Stimulated activated naive CD8-positive, alpha-beta T cell treated with anti-CD3 and anti-CD28 coated beads, Interleukin-15, Interleukin-2, amounts not matched to agents 100 ng/mL and 50 ng/mL, for 24 hours (primary cell): ENCODE results near the gene GRIK3.

Source experiments
- H3K27ac Mint-ChIP-seq: one replicate; pipeline ENCODE4 v1.8.0; 2021; ENCODE audit warnings: mild to moderate bottlenecking, mixed read lengths
- H3K27me3 Mint-ChIP-seq: one replicate; pipeline ENCODE4 v1.8.0; 2021; ENCODE audit warnings: mixed read lengths
- H3K36me3 Mint-ChIP-seq: one replicate; pipeline ENCODE4 v1.8.0; 2021; ENCODE audit warnings: low read depth, mixed read lengths
- H3K4me1 Mint-ChIP-seq: one replicate; pipeline ENCODE4 v1.8.0; 2021; ENCODE audit warnings: low read depth, mixed read lengths
- H3K4me3 Mint-ChIP-seq: one replicate; pipeline ENCODE4 v1.8.0; 2021; ENCODE audit warnings: mild to moderate bottlenecking, mixed read lengths
- H3K9me3 Mint-ChIP-seq: one replicate; pipeline ENCODE4 v1.8.0; 2021; ENCODE audit warnings: mixed read lengths

Gene GRIK3

DNA sequence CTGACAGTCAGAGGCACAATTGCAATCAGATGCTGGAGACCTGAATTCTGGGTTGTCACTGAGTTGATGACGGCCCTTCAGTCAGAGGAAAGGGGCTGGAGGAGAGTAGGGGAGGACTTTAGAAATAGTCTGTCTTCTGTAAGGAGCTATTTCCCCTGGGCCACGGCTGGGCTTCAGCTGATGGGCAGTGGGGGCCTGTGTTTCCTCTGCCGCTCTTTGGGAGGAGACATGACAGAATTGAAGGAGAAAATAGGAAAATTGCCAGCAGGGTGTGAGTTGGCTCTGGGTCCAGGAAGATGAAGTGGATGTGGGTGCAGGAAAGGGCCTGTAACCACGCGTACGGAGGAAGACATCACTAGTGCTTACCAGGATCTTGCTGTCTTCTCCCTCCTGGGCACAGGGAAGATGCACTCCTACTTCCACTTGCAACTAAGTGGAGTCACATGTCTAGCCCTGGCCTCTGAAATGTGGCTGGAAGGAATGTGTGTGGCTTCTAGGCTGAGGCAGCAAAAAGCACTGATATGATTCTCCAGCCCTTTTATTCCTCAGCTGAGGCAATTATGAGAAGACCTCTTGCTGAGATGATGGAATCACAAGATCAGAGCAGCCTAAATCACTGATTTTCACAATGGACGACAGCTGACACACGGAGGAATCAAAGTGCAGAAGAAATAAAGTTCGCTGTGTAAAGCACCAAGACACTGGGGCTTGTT is 250.0 kb downstream of the GRIK3 start:
- Mint-ChIP-seq H3K36me3 (no peaks in the 10 kb centered on the region), H3K4me1 (no peaks in the 10 kb centered on the region), H3K4me3 (no peak overlapping the region), H3K9me3 (no peaks in the 10 kb centered on the region), H3K27ac (no peak overlapping the region), H3K27me3 (peaks cover 19% of the 10 kb centered on the region)

DNA sequence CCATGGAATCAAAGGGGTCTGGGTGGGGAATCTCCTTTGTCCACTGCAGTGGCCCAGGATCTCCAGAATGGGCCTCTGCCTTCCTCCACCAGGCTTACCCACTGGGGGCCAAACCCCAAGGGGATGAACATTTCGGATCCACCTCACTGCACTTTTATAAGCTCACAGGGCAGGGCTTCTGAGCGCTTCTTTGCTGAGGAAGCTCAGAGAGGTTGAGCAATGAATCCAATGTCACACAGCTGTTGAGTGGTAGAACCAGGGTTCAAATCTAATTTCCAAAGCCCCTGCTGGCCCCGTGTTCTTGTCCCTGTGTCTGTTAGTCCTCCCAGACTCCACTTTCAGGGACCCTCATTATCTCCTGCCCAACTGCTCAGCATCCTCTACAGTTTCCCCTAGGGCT is 250.8 kb downstream of the GRIK3 start:
- peaks cover 14% of the 10 kb centered on the region for H3K27me3 Mint-ChIP-seq
- no peaks in the 10 kb centered on the region for H3K4me1 Mint-ChIP-seq
- no peak overlapping the region for H3K27ac Mint-ChIP-seq
- H3K36me3 Mint-ChIP-seq: no peaks in the 10 kb centered on the region
- H3K4me3 Mint-ChIP-seq: no peak overlapping the region
- no peaks in the 10 kb centered on the region for H3K9me3 Mint-ChIP-seq

DNA sequence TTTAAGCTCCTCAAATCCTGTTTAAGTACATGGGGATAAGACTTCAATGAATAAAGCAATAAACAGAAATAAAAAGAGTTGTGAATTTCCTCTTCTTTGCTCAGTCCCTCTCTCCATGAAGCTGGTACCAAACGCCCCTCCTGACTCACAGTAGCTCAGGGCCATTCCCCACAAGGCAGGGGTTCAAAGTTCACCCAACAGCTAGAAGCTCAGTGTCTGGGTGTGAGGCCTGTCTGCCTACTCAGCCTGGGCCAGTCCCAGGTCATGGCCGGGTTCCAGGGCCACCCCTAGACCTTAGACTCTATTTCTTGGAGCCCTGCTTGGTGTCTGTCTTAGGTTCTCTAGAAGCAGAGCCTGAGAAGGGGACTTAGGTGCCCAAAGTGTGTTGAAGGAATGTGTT is 251.5 kb downstream of the GRIK3 start:
- no peaks in the 10 kb centered on the region for H3K36me3 Mint-ChIP-seq
- H3K27ac Mint-ChIP-seq: no peak overlapping the region
- no peaks in the 10 kb centered on the region for H3K4me1 Mint-ChIP-seq
- no peak overlapping the region for H3K4me3 Mint-ChIP-seq
- H3K9me3 Mint-ChIP-seq: no peaks in the 10 kb centered on the region
- peaks cover 11% of the 10 kb centered on the region for H3K27me3 Mint-ChIP-seq

DNA sequence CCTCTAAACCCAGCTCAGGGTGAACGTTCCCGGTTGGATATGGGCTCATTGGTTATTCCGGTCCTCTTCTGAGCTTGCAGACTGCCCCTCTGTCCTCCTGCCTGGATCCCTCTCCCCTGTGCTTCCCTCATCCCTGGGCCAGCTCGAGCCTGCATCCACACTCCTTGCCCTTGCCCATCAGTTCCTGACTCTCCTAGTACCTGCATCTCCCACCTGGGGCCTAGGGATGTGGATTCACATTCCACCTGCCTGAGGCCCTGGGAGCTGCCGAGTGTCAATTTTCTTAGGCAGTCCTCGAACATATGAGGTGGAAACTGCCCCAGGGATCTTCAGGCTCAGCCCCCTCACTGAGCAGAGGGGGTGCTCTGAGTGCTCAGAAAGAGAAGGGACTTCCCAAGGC is 252.2 kb downstream of the GRIK3 start:
- Mint-ChIP-seq H3K4me3 (no peak overlapping the region), H3K27ac (no peak overlapping the region), H3K36me3 (no peaks in the 10 kb centered on the region), H3K27me3 (peaks cover 9% of the 10 kb centered on the region), H3K9me3 (no peaks in the 10 kb centered on the region), H3K4me1 (no peaks in the 10 kb centered on the region)

DNA sequence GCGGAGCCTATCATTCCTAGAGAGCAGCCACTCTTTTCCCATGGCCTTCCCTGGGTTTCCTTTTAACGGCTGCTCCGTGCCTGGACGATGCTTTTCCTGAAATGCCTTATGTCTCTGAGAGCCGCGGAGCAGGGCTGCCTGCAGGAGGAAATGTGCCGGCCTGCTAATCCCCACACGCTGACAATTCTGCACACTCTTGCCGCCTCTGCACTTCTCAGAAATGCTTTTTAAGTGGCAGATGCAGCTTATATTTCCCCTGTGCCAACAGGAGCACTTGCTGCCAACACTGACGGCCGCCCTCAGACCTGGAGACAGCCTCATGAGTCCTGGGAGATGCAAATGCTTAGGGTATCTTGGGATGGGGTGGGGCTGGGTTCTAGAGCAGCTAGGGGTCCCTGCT is 253.2 kb downstream of the GRIK3 start:
- Mint-ChIP-seq H3K9me3 (no peaks in the 10 kb centered on the region), H3K27ac (no peak overlapping the region), H3K4me3 (no peak overlapping the region), H3K4me1 (no peaks in the 10 kb centered on the region), H3K36me3 (no peaks in the 10 kb centered on the region), H3K27me3 (peaks cover 14% of the 10 kb centered on the region)

DNA sequence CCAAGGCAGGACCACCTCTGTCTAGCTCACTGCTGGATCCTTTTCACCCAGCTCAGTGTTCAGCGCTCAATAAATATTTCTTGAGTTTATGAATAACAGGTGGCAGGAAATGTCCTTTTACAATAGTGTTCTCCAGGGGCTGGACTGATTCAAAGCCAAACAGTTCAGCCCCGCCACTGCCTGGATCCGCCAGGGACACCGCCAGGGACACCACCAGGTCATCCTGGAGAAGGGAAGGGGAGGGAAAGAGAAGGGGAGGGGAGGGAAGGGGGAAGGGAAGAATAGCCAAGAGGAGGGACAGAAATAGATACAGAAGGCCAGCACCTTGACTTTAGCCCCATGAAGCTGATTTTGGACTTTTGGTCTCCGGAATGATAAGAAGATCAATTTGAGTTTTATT is 255.6 kb downstream of the GRIK3 start:
- H3K4me1 Mint-ChIP-seq: no peaks in the 10 kb centered on the region
- H3K27ac Mint-ChIP-seq: no peak overlapping the region
- H3K9me3 Mint-ChIP-seq: no peaks in the 10 kb centered on the region
- no peaks in the 10 kb centered on the region for H3K36me3 Mint-ChIP-seq
- no peak overlapping the region for H3K4me3 Mint-ChIP-seq
- H3K27me3 Mint-ChIP-seq: peaks cover 23% of the 10 kb centered on the region

DNA sequence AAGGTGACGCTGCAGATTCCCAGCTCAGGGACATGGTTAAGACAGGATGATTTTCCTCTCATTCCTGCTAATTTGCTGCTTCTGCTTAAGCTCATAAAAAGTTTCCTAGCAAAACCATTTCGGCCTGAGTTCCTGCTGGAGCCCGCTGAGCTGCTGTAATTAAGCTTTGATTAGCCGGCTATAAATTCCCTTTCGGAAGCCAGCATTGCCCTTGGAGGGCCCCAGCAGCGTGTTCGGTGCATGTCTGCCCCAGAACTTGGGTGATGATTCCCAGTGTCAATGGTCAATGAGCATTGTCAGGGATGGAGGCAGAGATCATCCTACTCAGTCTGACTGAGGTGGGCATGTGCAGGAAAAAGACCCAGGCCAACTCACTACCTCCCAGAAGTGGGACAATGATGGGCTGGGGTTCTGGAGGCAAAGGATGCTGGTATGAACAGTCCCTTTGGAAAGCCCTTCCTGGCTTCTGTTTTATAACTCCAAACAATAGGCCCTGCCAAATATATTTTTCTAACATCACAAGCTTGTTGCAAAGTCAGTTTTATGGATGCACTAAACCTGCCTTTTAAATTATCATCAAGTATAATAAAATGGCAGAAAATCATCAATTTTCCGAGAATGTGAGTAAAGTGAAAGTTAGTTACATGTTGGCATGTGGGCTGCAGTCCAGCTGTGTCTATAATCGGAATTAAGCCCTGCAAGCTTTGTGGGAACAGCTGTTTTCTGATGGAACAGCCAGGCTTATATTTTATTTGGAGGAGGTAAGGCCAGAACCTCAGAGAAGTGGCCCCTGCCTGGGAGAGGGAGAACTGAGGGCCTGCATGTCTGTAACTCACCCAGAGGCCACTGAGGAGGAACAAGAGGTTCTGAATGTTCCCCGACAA is 257.1 kb downstream of the GRIK3 start:
- no peak overlapping the region for H3K4me3 Mint-ChIP-seq
- no peaks in the 10 kb centered on the region for H3K36me3 Mint-ChIP-seq
- no peaks in the 10 kb centered on the region for H3K4me1 Mint-ChIP-seq

DNA sequence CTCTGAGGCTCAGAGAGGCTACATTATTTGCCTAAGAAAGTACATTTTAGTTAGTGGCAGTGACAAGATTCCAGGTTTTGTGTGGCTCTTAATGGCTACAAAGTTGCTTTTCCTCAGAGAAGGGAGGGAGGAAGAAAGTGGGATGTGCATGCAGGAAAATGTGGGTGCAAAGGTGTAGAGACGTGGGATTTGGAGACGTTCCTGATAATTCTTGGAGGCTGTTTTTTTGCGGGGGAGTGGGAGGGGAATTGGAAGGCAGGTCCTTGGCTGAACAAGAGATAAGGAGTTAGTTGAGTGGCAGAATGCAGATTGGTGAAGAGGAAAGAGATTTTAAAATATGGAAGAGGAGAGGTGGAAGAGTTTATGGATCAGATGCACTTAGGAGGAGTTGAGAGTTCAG is 258.1 kb downstream of the GRIK3 start:
- H3K27ac Mint-ChIP-seq: no peak overlapping the region
- no peaks in the 10 kb centered on the region for H3K36me3 Mint-ChIP-seq
- H3K9me3 Mint-ChIP-seq: no peaks in the 10 kb centered on the region
- H3K27me3 Mint-ChIP-seq: peaks cover 29% of the 10 kb centered on the region
- H3K4me1 Mint-ChIP-seq: no peaks in the 10 kb centered on the region
- H3K4me3 Mint-ChIP-seq: no peak overlapping the region

More for the DNA sequence above, 257.1 kb downstream of the GRIK3 start:
- Mint-ChIP-seq H3K9me3 (no peaks in the 10 kb centered on the region), H3K27me3 (peaks cover 21% of the 10 kb centered on the region), H3K27ac (no peak overlapping the region)

DNA sequence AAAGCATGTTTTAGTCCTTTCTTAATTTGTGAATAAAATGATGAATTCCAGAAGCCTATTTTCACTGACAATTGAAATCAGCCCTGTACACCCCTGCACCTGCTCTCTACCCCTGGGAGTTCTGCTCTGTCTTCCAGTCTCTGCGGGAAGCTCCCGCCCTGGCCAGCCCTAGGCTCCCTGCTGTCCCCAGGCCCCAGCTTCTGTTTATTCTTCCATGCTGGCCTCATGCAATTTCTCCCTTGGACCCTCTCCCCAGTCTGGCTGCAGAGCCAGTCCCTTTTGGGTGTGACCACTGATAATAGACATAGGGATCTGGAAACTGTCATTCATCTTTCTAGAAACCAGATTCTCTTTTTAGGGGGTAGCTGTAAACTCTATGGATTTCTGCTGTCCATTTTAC is 258.6 kb downstream of the GRIK3 start:
- Mint-ChIP-seq H3K4me1 (no peaks in the 10 kb centered on the region), H3K36me3 (no peaks in the 10 kb centered on the region), H3K4me3 (no peak overlapping the region), H3K9me3 (no peaks in the 10 kb centered on the region), H3K27ac (no peak overlapping the region), H3K27me3 (peaks cover 34% of the 10 kb centered on the region)

DNA sequence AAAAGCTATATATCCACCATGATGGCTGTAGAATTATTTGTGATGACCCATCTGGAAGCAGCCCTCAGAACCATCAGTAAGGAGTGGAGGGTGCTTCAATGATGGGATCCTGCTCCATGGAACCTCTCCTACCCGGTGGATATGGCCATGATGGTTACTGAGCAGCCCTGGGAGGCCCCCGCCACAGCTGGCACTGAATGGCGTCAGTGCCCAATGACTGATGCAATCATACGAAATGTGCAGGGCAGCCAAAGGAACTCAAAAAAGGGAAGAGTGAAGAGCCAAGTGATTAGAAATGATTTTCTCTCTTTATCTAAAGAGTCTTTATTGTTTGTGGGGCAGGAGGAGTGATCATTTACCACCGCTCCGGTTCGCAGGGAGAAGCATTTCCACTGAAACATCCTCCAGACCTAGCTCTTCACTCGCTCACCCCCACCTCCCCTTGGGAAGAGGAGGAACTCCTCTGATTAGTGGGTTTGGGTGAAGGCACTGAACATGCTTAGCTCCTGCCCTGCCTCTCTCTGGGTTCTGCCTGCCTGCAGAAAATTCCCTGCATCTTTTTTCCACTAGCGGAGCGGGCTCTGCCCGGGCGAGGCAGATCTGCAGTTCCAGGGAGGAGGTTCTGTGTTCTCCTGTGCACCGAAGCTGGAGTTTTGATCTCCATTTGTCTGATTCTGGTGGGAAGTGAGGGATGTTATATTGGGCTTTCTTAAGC is 260.3 kb downstream of the GRIK3 start:
- no peak overlapping the region for H3K4me3 Mint-ChIP-seq
- no peaks in the 10 kb centered on the region for H3K9me3 Mint-ChIP-seq
- H3K36me3 Mint-ChIP-seq: no peaks in the 10 kb centered on the region
- peaks cover 47% of the 10 kb centered on the region for H3K27me3 Mint-ChIP-seq
- H3K4me1 Mint-ChIP-seq: no peaks in the 10 kb centered on the region
- H3K27ac Mint-ChIP-seq: no peak overlapping the region

DNA sequence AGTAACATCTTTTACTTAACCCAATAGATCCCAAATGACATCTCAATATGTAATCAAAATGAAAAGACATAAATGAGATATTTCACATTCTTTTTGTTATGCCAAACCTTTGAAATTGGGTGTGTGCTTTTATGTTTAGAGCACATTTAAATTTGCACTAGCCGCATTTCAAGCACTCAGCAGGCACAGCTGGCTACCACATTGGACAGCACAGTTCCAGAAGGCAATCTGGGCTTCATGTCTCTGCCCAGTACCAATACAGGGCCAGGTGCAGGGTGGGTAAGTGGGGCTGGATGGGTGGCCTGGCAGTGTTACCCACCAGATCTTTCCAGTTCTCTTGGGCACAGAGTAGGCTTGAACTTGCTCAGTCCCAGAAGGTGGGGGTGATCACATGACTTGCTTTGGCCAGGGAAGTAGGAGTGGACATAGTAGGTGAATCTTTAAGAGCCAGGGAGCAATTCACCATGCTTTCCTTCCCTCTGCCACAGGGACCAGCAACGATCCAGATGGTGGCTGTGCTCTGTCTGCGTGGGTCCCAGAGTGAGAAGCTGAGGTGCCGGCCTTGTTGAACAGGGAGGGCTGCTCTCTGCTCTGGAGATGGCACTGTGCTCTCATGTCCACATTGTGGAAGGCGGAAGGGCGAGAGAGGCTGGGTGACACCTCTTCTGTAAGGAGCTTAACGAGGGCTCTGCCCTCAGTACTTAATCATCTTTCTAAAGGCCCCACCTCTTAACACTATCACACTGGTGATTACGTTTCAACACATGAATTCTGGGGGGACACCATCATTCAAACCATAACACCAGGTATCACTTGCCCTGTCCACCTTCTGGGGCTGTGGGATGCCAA is 261.4 kb downstream of the GRIK3 start:
- Mint-ChIP-seq H3K9me3 (no peaks in the 10 kb centered on the region), H3K36me3 (no peaks in the 10 kb centered on the region), H3K4me1 (no peaks in the 10 kb centered on the region), H3K27ac (no peak overlapping the region), H3K4me3 (no peak overlapping the region), H3K27me3 (peaks cover 52% of the 10 kb centered on the region)

DNA sequence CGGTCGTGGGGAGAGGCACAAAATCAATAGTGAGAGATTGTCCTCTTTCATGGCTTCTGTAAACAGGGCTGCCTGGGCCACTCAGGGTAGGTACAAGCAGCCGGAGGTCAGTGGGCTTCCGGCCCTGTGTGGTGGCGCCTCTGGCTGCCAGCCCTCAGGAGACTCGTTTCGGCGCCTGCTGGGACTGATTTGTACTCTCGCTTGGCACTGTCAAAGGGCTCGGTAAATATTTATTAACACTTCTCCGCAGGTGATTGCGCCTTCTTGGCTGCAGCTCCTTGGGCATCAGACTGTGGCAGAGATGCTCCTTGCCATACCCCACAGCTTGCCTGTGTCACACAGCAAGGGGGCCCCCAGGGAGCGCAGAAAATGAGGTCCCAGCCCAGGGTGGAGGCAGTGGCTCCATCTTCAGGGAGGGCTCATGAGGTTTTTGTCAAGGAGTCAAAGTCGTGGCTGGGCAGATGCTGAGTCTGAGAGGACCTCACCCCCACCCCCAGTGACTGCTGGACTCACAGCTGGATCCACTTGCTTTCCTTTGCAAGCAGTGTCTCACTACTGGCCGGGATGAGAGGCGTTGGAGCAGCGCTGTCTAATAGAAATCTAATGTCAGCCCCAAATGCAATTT is 262.5 kb downstream of the GRIK3 start:
- Mint-ChIP-seq H3K27ac (no peak overlapping the region), H3K9me3 (no peaks in the 10 kb centered on the region), H3K36me3 (no peaks in the 10 kb centered on the region), H3K4me1 (no peaks in the 10 kb centered on the region), H3K27me3 (peaks cover 52% of the 10 kb centered on the region), H3K4me3 (no peak overlapping the region)

DNA sequence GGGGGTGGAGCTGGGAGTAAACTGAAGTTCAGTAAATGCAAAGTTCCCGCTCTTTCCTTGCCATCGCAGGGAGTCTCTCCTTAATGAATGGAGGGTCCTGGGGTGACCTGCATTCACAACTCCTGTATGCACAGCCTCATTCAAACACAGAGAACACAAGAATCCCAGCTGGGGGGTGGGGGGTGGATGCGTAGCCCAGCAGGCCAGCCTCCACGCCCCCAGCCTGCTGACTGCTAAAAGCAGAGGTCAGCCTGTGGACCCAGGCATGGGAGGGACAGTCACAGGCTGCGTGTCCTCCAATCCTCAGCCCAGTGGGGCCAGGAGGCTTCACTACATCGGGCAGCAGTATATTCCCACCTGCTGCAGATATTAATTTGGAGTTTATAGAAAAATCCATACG is 263.1 kb downstream of the GRIK3 start:
- H3K27ac Mint-ChIP-seq: no peak overlapping the region
- no peaks in the 10 kb centered on the region for H3K36me3 Mint-ChIP-seq
- H3K4me3 Mint-ChIP-seq: no peak overlapping the region
- no peaks in the 10 kb centered on the region for H3K4me1 Mint-ChIP-seq
- H3K9me3 Mint-ChIP-seq: no peaks in the 10 kb centered on the region
- peaks cover 48% of the 10 kb centered on the region for H3K27me3 Mint-ChIP-seq
